ENCODE measurements around the gene RPS6KA4.

- TF ChIP-seq CTCF (optimal IDR thresholded peaks at IDR 0.05 in 1 of 3, IDR thresholded peaks at IDR 0.05 in 1 of 3, conservative IDR thresholded peaks at IDR 0.05 in 1 of 3; ENCODE audit: extremely low read depth in 1 of 3, insufficient read depth in 2 of 3, low read length in 3 of 3) (no peak), EZH2 (IDR thresholded peaks at IDR 0.05; ENCODE audit: low read length) (no peak)
Observed at GRCh38 chr11:64400667-64401066, 41.7 kb downstream of the RPS6KA4 start.
